HG03066 (cell line): ENCODE measurements around the gene P2RY2.
"Not testable (repeated sequence)": the region's sequence is repeated elsewhere in the genome, so short reads cannot be mapped to it uniquely, and the experiment has no call there.

Experiments
- ATAC-seq: cut with Tn5 transposase; IDR thresholded peaks from one replicate; pipeline ENCODE4 v1.9.1; 2021; ENCODE audit warnings: low read depth; ENCODE audit not compliant: unreplicated experiment

P2RY2 gene

GRCh38 chr11:73225851-73226250, 7.8 kb downstream of the P2RY2 start:
- no peak for ATAC-seq

DNA sequence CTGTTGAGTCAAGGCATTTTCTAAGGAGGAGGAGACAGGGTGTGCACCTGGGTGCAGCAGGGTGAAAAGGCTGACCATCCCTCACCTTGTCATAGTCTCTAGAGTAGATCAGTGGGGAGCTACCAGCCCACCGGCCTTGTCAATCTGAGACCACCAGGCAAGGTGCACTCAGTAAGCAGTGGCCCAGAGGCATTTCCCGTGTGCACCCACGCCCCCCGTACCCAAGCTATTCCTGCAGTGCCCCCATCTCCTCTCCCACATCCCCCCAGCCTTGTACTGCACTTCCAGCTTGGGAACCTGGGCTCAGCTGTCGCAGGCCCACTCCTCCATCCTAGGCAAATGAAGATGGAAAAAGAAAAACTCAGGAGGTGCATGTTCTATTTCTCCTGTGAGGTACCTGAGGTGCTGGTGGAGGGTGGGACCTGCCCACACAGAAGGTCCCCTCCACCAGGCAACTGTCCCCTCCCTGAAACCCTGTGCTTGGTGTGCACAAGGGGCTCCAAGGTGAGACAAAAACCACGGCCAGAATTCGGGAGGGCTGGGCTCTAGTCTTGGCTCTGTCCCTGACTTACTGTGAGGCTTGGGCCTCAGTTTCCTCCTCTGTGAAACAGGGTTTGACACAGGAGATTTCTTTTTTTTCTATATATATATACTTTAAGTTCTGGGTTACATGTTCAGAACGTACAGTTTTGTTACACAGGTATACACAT, 8.4 kb downstream of the P2RY2 start:
- no peak for ATAC-seq

- no peak for ATAC-seq
Measured at GRCh38 chr11:73227571-73228211, 9.6 kb downstream of the P2RY2 start.

GRCh38 chr11:73228268-73229134, 10.4 kb downstream of the P2RY2 start:
- ATAC-seq, result no peak

DNA sequence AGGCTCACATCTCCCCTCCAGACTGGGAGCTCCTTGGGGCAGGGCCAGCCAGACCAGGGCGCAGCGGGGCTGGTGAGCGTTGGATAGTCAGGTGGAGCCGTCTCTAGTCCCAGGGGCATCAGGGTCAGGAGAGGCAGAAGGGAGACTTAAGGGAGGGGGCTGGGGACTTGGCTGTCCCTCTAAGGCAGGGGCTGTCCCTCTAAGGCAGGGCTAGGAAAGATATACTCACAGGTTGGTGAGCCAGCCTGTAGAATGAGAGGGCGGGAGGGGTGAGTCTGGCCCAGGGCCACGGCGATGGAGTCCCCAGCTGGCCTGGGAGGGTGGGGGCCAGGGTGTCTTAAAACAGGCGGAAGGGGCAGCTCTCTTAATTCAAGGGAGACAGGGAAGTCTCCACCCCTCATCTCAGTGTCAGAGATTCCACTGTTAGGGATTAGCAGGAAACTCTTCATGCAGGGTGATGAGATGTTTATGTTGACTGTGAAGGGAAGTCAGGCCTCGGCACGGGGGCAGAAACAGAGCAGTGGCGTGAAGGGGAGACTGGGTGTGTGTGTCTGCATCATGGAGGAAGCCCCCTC, 11.3 kb downstream of the P2RY2 start:
- no peak for ATAC-seq

DNA sequence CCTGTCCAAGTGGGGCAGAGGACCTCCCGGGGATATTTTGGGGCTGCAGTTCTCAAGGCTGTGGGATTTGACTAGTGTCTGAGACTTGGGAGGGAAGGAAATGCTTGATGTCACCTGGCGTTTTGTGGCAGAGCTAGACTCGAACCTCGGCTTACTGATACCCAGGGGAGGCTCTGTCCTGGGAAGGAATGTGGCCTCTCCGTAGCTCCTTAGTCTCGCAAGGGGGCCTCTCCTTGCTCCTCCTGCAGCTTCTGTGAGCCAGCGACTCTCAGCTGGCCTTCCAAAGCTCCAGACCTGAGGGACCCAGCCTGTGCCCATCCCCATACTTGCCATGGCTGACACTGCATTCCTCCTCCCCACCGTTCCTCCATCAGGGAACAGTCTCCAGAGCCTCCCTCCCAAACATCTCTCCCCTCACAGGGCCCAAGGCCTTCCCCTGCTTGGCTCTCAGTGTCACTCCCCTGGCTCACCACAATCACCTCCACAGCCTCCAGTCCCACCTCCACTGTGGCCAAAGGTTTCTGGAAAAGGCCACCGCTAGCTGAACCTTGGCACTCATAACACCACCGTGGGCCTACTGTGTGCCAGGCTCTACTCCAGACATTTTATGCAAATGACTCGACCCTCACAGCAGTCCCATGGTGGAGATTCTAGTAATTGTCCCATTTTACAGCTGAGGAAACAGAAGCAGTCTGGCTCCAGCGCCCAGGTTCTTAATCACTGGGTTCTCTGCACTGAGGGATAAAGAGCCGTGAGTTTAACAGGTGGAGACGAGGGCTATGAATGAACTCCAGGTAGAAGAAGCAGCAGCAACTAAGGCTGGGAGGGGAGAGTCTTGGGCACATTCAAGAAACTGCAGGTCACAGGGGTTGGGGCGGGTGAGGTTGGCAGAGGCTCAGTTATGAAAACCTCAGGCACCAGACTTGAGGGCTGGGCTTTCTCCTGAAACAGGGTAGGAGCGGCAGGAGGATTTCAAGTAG, 12.1 kb downstream of the P2RY2 start:
- ATAC-seq, result no peak

- no peak for ATAC-seq
Measured at GRCh38 chr11:73230931-73231330, 12.8 kb downstream of the P2RY2 start.

- ATAC-seq, result not testable (repeated sequence)
Measured at GRCh38 chr11:73232487-73232886, 14.4 kb downstream of the P2RY2 start.

GRCh38 chr11:73233211-73233610, 15.1 kb downstream of the P2RY2 start:
- no peak for ATAC-seq

DNA sequence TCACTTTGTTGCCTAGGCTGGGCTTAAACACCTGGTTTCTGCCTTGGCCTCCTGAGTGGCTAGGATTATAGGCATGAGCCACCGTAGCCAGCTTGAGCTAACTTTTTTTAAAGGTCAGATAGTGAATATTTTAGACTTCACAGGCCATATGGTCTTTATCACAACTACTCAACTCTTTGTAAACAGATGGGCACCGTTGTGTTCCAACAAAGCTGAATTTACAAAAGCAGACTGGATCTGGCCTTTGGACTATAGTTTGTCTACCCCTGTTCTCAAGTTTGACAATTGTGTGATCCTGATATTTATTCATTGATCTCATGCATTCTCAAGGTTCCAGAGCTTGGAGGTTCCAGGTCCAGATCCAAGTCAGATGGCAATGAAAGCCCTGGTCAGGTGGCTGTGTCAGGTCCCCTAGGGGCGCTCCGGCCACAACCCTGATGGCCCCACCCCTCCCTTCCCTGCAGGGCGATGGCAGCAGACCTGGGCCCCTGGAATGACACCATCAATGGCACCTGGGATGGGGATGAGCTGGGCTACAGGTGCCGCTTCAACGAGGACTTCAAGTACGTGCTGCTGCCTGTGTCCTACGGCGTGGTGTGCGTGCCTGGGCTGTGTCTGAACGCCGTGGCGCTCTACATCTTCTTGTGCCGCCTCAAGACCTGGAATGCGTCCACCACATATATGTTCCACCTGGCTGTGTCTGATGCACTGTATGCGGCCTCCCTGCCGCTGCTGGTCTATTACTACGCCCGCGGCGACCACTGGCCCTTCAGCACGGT, 15.8 kb downstream of the P2RY2 start:
- ATAC-seq, result no peak

DNA sequence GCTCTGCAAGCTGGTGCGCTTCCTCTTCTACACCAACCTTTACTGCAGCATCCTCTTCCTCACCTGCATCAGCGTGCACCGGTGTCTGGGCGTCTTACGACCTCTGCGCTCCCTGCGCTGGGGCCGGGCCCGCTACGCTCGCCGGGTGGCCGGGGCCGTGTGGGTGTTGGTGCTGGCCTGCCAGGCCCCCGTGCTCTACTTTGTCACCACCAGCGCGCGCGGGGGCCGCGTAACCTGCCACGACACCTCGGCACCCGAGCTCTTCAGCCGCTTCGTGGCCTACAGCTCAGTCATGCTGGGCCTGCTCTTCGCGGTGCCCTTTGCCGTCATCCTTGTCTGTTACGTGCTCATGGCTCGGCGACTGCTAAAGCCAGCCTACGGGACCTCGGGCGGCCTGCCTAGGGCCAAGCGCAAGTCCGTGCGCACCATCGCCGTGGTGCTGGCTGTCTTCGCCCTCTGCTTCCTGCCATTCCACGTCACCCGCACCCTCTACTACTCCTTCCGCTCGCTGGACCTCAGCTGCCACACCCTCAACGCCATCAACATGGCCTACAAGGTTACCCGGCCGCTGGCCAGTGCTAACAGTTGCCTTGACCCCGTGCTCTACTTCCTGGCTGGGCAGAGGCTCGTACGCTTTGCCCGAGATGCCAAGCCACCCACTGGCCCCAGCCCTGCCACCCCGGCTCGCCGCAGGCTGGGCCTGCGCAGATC, 16.5 kb downstream of the P2RY2 start:
- ATAC-seq, result no peak

DNA sequence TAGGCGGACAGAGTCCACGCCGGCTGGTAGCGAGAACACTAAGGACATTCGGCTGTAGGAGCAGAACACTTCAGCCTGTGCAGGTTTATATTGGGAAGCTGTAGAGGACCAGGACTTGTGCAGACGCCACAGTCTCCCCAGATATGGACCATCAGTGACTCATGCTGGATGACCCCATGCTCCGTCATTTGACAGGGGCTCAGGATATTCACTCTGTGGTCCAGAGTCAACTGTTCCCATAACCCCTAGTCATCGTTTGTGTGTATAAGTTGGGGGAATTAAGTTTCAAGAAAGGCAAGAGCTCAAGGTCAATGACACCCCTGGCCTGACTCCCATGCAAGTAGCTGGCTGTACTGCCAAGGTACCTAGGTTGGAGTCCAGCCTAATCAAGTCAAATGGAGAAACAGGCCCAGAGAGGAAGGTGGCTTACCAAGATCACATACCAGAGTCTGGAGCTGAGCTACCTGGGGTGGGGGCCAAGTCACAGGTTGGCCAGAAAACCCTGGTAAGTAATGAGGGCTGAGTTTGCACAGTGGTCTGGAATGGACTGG, 17.2 kb downstream of the P2RY2 start:
- ATAC-seq, result no peak

DNA sequence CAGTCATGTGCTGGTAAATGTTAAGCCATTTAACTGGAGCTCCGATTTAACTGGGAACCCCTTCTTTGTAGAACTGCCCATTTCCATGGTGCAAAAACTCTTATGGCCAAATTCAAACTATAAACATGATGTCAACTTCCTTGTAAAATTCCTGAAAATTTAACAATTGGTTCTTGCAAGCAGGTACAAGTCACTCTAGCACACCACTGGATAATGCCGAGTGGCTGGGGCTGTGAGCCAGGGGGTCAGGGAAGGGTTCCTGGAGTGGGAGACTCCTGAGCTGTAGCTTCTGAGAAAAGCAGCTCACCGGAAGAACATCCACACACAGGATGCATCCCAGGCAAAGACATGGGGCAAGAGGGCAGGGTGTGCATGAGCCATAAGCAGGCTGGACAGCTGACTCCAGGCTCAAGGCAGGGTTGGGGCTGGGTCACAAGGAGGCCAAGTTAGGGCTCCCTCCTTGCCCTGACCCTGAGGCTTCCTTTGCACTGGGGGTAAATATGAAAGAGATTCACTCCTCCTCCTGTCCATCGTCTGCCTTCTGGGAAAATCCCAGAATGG, 18.2 kb downstream of the P2RY2 start:
- ATAC-seq, result no peak

DNA sequence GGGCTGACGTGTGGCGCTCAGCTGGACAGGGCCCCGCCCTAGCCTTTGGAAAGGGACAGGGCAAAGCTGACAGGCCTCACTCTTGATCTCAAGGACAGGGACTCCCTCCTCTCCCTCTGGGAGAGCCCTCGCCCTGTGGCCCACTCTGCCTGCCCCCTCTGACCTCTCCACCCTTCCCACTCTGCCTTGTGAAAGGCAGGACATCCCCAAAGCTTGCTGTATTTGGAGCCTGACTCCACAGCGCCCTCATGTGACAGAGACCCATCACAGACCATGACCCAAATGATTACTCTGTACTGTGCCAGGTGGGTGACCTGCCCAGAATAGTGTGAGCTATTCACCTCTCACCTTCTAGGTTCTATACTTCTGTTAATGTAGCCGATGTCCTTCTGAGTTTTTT, 18.8 kb downstream of the P2RY2 start:
- ATAC-seq, result no peak

GRCh38 chr11:73237471-73238290, 19.6 kb downstream of the P2RY2 start:
- no peak for ATAC-seq

DNA sequence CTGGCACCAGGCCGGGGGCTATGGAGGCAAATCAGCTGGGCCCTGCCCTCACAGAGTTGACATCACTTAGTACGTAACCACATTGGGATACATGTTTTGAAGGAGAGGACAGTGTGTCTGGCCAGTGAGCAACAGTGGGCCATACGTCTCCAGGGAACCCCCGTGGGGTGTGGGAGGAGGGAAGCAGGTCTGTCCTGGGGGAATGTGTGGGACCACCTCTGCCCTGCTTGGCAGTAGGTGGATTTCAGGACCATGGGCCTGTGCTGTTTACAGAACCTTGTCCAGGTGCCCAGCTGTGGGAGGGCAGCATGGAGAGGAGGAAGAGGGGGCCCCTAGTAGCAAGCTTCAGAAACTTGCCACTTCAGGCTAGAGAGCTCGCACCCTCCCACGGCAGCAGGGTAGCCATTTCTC, 21.0 kb downstream of the P2RY2 start:
- no peak for ATAC-seq

- ATAC-seq, result no peak
Measured at GRCh38 chr11:73239571-73240189, 21.6 kb downstream of the P2RY2 start.
